Caco-2 (cell line): Measurements from ENCODE around the gene LSM14B. TPM values are rescaled to one million over a fixed set of nuclear protein-coding genes. Genes with fewer than 3 reads are reported as not detected.

Experiments
- BruUV-seq: library from RNA; stranded (reverse); fragments of 400-500 nt; replicated peaks from 2 replicates; lab custom pipeline; 2021; lab: Mats Ljungman, UMichigan
- CTCF ChIA-PET: fragments of 300-600 bp; sonication (Branson Sonifier 250); formaldehyde crosslinking; loops from one replicate; lab custom pipeline; 2022; ENCODE audit warnings: antibody characterized with exemption; lab: Charles Lee
- POLR2A ChIA-PET: fragments of 300-600 bp; sonication (Branson Sonifier 250); formaldehyde crosslinking; loops from one replicate; lab custom pipeline; 2022; ENCODE audit warnings: antibody characterized with exemption; lab: Charles Lee
- DNase-seq, 2 experiments: peaks; one replicate each; pipeline versions ENCODE4 v3.0.0 to v3.0.0-alpha.2; 2020 to 2022
- H3K27me3 ChIP-seq: replicated peaks from 2 replicates; pipeline ENCODE4 v1.6.0; 2011; ENCODE audit warnings: low read length; ENCODE audit not compliant: control insufficient read depth, insufficient read depth
- H3K36me3 ChIP-seq: 2 replicates; pipeline ENCODE4 v1.5.1; 2011; ENCODE audit warnings: low read length; ENCODE audit not compliant: control insufficient read depth, insufficient read depth
- H3K4me1 ChIP-seq: fragments of 250-450 bp; sonication (Bioruptor Pico); 2 replicates; pipeline ENCODE4 v1.5.1; 2020; ENCODE audit warnings: mild to moderate bottlenecking
- H3K4me3 ChIP-seq: 2 replicates; pipeline ENCODE4 v1.5.1; 2011; ENCODE audit warnings: low read depth, mild to moderate bottlenecking, control low read depth, low read length
- H3K9me3 ChIP-seq: fragments of 250-450 bp; sonication (Bioruptor Pico); 2 replicates; pipeline ENCODE4 v1.5.1; 2020; ENCODE audit warnings: mild to moderate bottlenecking, moderate library complexity
- H3K27ac Mint-ChIP-seq: one replicate; pipeline ENCODE4 v1.8.0; 2022; ENCODE audit warnings: mixed read lengths; ENCODE audit not compliant: unreplicated experiment
- H3K27me3 Mint-ChIP-seq: one replicate; pipeline ENCODE4 v1.8.0; 2022; ENCODE audit warnings: mixed read lengths; ENCODE audit not compliant: insufficient read depth, unreplicated experiment
- H3K36me3 Mint-ChIP-seq: one replicate; pipeline ENCODE4 v1.8.0; 2022; ENCODE audit warnings: mild to moderate bottlenecking, mixed read lengths; ENCODE audit not compliant: insufficient read depth, unreplicated experiment
- H3K4me1 Mint-ChIP-seq: one replicate; pipeline ENCODE4 v1.8.0; 2022; ENCODE audit warnings: low read depth, mixed read lengths; ENCODE audit not compliant: unreplicated experiment
- H3K4me3 Mint-ChIP-seq: one replicate; pipeline ENCODE4 v1.8.0; 2022; ENCODE audit warnings: mild to moderate bottlenecking, moderate library complexity, mixed read lengths; ENCODE audit not compliant: unreplicated experiment
- H3K9me3 Mint-ChIP-seq: one replicate; pipeline ENCODE4 v1.8.0; 2022; ENCODE audit warnings: mixed read lengths; ENCODE audit not compliant: unreplicated experiment
- intact Hi-C: fragments of 100-400 bp; cut with micrococcal nuclease; formaldehyde crosslinking; loops from one replicate; pipeline ENCODE4 v1.10.0; 2022; ENCODE audit not compliant: unreplicated experiment
- total RNA-seq: library from RNA; stranded (reverse); gene quantifications from 2 replicates; pipeline ENCODE4 v1.2.3, GENCODE V29; 2022
- TF ChIP-seq, protein P1 (sequence below), 2 experiments: fragments of 200-600 bp in 1 of 2; IDR thresholded peaks; 1 replicate in 1 of 2; 2 replicates in 1 of 2; pipeline versions ENCODE4 v1.5.1 to v1.8.0; 2011 to 2022; ENCODE audit warnings: antibody characterized with exemption in 1 of 2, control low read depth in 1 of 2, inconsistent platforms in 1 of 2, low read depth in 1 of 2, low read length in 1 of 2, mild to moderate bottlenecking in 1 of 2, moderate library complexity in 1 of 2; ENCODE audit not compliant: insufficient read depth in 1 of 2, severe bottlenecking in 1 of 2, unreplicated experiment in 1 of 2

LSM14B gene
- total RNA-seq, 1 experiment from 2014 or later = 154 TPM

DNA sequence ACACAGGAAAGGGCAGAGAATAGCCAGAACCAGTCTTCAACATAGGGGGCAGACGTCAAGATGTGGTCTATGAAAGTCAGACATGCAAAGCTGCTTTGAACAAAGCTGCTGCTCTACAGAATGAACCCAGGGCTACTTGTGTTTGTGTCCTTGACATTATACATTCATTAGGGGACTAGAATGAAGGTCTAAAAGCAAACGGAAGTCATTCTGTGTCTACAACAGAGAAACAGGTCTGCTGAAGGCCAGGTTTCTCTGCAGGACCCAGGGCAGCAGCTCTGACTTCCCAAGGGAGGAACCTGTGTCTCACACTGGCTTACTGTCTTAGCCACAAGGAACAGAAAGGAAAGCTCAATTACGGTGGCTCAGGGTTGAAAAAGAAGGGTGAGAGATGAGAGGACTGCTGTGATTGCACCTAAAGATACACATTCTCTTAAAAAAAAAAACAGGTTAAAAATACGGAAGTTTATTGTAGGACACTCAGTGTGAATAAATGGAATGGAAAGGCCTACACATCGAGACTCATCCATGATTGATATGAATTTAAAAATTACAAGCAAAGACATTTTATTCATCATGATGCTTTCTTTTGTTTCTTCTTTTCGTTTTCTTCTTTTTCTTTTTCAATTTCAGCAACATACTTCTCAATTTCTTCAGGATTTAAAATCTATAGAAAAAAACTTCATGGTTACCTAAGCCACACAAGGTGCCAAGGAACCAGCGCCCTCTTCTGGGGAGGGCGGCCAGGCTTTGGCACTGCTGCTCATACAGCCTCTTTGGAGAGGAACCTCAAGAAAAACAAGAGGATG is 14.2 kb downstream of the LSM14B start:
- no peaks in the 10 kb centered on the region for H3K27me3 Mint-ChIP-seq
- TF ChIP-seq, protein P1, sequence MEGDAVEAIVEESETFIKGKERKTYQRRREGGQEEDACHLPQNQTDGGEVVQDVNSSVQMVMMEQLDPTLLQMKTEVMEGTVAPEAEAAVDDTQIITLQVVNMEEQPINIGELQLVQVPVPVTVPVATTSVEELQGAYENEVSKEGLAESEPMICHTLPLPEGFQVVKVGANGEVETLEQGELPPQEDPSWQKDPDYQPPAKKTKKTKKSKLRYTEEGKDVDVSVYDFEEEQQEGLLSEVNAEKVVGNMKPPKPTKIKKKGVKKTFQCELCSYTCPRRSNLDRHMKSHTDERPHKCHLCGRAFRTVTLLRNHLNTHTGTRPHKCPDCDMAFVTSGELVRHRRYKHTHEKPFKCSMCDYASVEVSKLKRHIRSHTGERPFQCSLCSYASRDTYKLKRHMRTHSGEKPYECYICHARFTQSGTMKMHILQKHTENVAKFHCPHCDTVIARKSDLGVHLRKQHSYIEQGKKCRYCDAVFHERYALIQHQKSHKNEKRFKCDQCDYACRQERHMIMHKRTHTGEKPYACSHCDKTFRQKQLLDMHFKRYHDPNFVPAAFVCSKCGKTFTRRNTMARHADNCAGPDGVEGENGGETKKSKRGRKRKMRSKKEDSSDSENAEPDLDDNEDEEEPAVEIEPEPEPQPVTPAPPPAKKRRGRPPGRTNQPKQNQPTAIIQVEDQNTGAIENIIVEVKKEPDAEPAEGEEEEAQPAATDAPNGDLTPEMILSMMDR (IDR thresholded peaks at IDR 0.05; ENCODE audit: insufficient read depth in 1 of 2, low read depth in 1 of 2, low read length in 1 of 2, severe bottlenecking in 1 of 2, unreplicated experiment in 1 of 2) = peak; percentile 95 to 98
- H3K27ac Mint-ChIP-seq = peak overlapping the region; percentile 0
- no peak overlapping the region for H3K4me3 Mint-ChIP-seq
- intact Hi-C loops = loop anchor here (1.0 to 2.0 kb wide), 3 partner anchors 14 to 125 kb away; partner anchors contain the start of gene LSM14B
- H3K27me3 ChIP-seq = no peaks in the 10 kb centered on the region
- no peaks in the 10 kb centered on the region for H3K9me3 Mint-ChIP-seq
- ChIA-PET CTCF (interaction anchor here (0.5 to 2.2 kb wide), 5 partner anchors 9 to 127 kb away, joined by 3 to 22 read pairs (median 3); partner anchors contain the start of gene TAF4), POLR2A (interaction anchor here (2.0 kb wide), 1 partner anchor 70 kb away, joined by 13 read pairs; the partner anchor contains the start of gene TAF4)
- peaks cover 20% of the 10 kb centered on the region for H3K36me3 ChIP-seq
- peak; percentile 80 to 86 for DNase-seq
- no peaks in the 10 kb centered on the region for H3K9me3 ChIP-seq
- peaks cover 98% of the 10 kb centered on the region for H3K36me3 Mint-ChIP-seq
- no TSS peak for BruUV-seq
- H3K4me1 ChIP-seq = peaks cover 10% of the 10 kb centered on the region
- no peak overlapping the region for H3K4me3 ChIP-seq
- peaks cover 3% of the 10 kb centered on the region for H3K4me1 Mint-ChIP-seq

DNA sequence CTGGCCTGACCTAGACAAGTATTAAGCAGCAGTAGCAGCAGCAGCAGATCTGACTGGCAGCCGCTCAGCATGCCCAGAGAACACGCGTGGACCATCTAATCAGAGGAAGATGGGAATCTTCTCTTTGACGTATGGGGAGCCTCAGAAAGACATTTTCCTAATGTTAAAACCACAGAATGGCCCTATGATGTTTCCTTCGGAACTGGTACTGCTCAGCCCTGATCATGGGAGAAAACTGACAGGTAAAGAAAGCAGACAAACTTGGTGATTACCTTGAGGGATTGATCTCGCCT is 14.8 kb downstream of the LSM14B start:
- intact Hi-C loops = loop anchor here (2.0 kb wide), 2 partner anchors 14 to 70 kb away; partner anchors contain the start of gene LSM14B
- H3K4me3 Mint-ChIP-seq = no peak overlapping the region
- Histone ChIP-seq H3K27me3 (no peaks in the 10 kb centered on the region), H3K9me3 (no peaks in the 10 kb centered on the region), H3K4me3 (no peak overlapping the region), H3K4me1 (peaks cover 15% of the 10 kb centered on the region), H3K36me3 (peaks cover 19% of the 10 kb centered on the region)
- ChIA-PET CTCF (interaction anchor here (0.5 kb wide), 1 partner anchor 128 kb away, joined by 3 read pairs; no protein-coding TSS in a partner anchor), POLR2A (interaction anchor here (2.0 kb wide), 1 partner anchor 71 kb away, joined by 13 read pairs; the partner anchor contains the start of gene TAF4)
- no TSS peak for BruUV-seq
- TF ChIP-seq, protein P1 (IDR thresholded peaks at IDR 0.05; ENCODE audit: insufficient read depth in 1 of 2, low read depth in 1 of 2, low read length in 1 of 2, severe bottlenecking in 1 of 2, unreplicated experiment in 1 of 2) = no peak
- no peak for DNase-seq
- H3K9me3 Mint-ChIP-seq = no peaks in the 10 kb centered on the region
- H3K27me3 Mint-ChIP-seq = no peaks in the 10 kb centered on the region
- peaks cover 8% of the 10 kb centered on the region for H3K4me1 Mint-ChIP-seq
- H3K27ac Mint-ChIP-seq = peak overlapping the region; percentile 0
- peaks cover 98% of the 10 kb centered on the region for H3K36me3 Mint-ChIP-seq

DNA sequence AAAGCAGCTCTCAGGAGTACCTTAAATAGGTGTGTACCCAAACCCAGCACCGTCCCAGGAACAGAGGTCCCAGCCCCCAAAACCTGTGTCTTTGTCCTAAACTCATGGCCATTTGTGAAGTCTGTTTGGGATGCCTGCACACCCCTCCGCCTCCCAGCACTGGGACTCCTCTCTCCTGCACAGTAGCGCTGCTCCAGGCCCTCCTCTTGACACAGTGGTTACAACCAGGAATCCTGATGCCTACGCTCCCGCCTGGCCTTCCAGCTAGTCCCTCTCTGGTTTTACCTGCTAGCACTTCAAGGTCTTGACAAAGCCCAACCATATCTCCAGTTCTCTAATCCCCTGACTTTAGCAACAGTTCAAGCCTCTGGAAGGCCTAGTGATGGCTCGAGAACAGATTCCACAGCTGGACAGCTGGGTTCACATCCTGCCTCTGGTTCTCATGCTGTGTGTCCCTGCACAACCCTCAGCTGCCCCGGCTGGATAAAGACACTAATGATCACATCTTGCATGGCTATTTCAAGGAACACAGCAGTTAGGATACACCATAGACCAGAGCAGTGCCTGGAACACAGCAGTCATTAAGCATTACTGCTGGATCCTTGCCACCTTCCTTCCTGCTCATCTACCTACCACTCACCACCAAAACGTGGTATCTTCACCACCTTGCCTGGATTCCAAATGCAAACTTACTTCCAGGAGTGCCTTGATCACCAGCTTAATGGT is 15.4 kb downstream of the LSM14B start:
- Mint-ChIP-seq H3K36me3 (peaks cover 97% of the 10 kb centered on the region), H3K4me1 (peaks cover 10% of the 10 kb centered on the region), H3K4me3 (no peak overlapping the region), H3K9me3 (no peaks in the 10 kb centered on the region), H3K27me3 (no peaks in the 10 kb centered on the region), H3K27ac (peak overlapping the region; percentile 28)
- ChIA-PET POLR2A (interaction anchor here (2.0 kb wide), 1 partner anchor 71 kb away, joined by 13 read pairs; the partner anchor contains the start of gene TAF4), CTCF (interaction anchor here (0.8 to 1.2 kb wide), 2 partner anchors 16 to 126 kb away, joined by 3 to 4 read pairs; partner anchors contain the start of gene LSM14B)
- intact Hi-C loops = loop anchor here (2.0 kb wide), 2 partner anchors 15 to 71 kb away; partner anchors contain the start of gene LSM14B
- peaks cover 16% of the 10 kb centered on the region for H3K4me1 ChIP-seq
- H3K27me3 ChIP-seq = no peaks in the 10 kb centered on the region
- TF ChIP-seq, protein P1 (IDR thresholded peaks at IDR 0.05; ENCODE audit: insufficient read depth in 1 of 2, low read depth in 1 of 2, low read length in 1 of 2, severe bottlenecking in 1 of 2, unreplicated experiment in 1 of 2) = no peak
- no peak for DNase-seq
- no TSS peak for BruUV-seq
- H3K36me3 ChIP-seq = peaks cover 17% of the 10 kb centered on the region
- H3K4me3 ChIP-seq = no peak overlapping the region
- no peaks in the 10 kb centered on the region for H3K9me3 ChIP-seq
